GM04503 (cell line): ENCODE data around the gene RPL18A.

ENCODE experiments used
- DNase-seq: peaks from one replicate; pipeline ENCODE4 v3.0.0-alpha.2; 2012; ENCODE audit warnings: low read depth

Gene RPL18A

DNA sequence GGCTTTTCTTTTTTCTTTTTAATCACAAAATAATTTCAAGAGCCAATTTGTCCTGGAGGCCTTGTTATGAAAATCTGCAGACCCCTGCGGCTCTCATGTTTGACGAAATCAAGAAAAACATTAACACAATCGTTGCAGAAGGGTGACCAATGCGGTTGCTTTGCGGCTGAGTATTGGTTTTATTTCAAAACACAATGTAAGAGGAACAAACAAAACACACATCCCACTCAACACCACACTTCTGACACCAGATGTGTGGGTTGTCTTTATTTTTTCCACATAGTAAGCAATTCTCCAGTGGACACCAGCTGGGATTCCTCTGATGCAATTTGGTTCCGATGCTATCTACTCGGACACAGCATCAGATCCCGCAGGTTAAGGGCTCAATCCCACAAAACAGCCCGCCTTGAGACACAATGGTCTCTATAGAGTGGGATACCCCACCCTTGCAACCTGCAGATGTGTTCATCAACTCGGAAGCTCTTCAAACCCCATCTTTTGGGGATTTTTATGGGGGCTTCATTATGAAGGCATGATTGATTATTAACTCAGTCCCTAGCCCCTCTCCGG lies 51.2 kb downstream of the RPL18A start:
- DNase-seq = no peak
